ENCODE results near the gene XPNPEP1. TPM values are rescaled to one million over a fixed set of nuclear protein-coding genes. Genes with fewer than 3 reads are reported as not detected.

Gene XPNPEP1
- total RNA-seq, 1 experiment from 2014 or later, result 71.3 TPM

GRCh38 chr10:109912335-109913281 lies 10.7 kb downstream of the XPNPEP1 start:
- Histone ChIP-seq H4K91ac (ENCODE audit: insufficient read length, low read depth, low read length) (no peak overlapping the region), H3K9ac (ENCODE audit: extremely low read depth, insufficient read length, low read length) (no peak overlapping the region), H2BK20ac (ENCODE audit: low read depth, low read length, poor library complexity, severe bottlenecking) (no peak overlapping the region), H3K14ac (ENCODE audit: insufficient read depth, low read length) (no peak overlapping the region), H3K4me1 (ENCODE audit: insufficient read depth, low read length) (no peaks in the 10 kb centered on the region; the same call in 1 of the 2 replicates), H3K18ac (ENCODE audit: insufficient read length, low read depth, low read length) (no peak overlapping the region), H4K8ac (replicated peaks; ENCODE audit: insufficient read length, low read depth, low read length) (no peak overlapping the region), H2AK5ac (ENCODE audit: insufficient read length, low read length) (no peak overlapping the region), H3K4me2 (ENCODE audit: insufficient read depth, insufficient read length, low read length) (no peak overlapping the region), H3K56ac (ENCODE audit: insufficient read length, low read depth, low read length) (no peak overlapping the region), H2AFZ (ENCODE audit: low read length) (no peak overlapping the region), H3K4ac (ENCODE audit: low read depth, low read length) (no peak overlapping the region), H2BK5ac (ENCODE audit: insufficient read length, low read length) (no peak overlapping the region), H3K27ac (ENCODE audit: insufficient read length, low read depth, low read length) (no peak overlapping the region), H2BK12ac (ENCODE audit: insufficient read length, low read depth, low read length) (no peak overlapping the region), H3K79me2 (ENCODE audit: insufficient read depth, low read length) (0 out of 2 replicates have a peak, but pooled peaks cover 1% of the 10 kb centered on the region), H2BK120ac (ENCODE audit: low read depth, low read length, poor library complexity, severe bottlenecking) (no peak overlapping the region), H4K20me1 (ENCODE audit: control insufficient read depth, insufficient read depth, insufficient read length) (no peaks in the 10 kb centered on the region), H3K27me3 (ENCODE audit: insufficient read depth, low read length) (no peaks in the 10 kb centered on the region), H2BK15ac (ENCODE audit: low read depth, low read length) (no peak overlapping the region), H3K23me2 (ENCODE audit: insufficient read length, low read depth, low read length, poor library complexity, severe bottlenecking) (no peaks in the 10 kb centered on the region), H3T11ph (ENCODE audit: low read length) (no peak overlapping the region), H3K9me3 (ENCODE audit: control insufficient read depth, low read depth, low read length) (no peaks in the 10 kb centered on the region), H3K79me1 (ENCODE audit: insufficient read depth, low read depth, low read length, poor library complexity, severe bottlenecking) (no peaks in the 10 kb centered on the region), H3K23ac (ENCODE audit: insufficient read length, low read depth, low read length) (no peak overlapping the region), H4K5ac (ENCODE audit: insufficient read length, low read depth, low read length) (no peak overlapping the region)
- Mint-ChIP-seq H3K27ac (peak overlapping the region in 1 of 3 experiments; percentile 58; a peak in 1 of 7 replicates), H3K27me3 (ENCODE audit: low read depth) (no peaks in the 10 kb centered on the region), H3K4me1 (peaks cover 30 to 35% of the 10 kb centered on the region in 2 experiments), H3K9me3 (no peaks in the 10 kb centered on the region), H3K4me3 (no peak overlapping the region), H3K36me3 (ENCODE audit: insufficient read depth in 1 of 3, low read depth in 3 of 3) (peaks cover 3 to 20% (median 14%) of the 10 kb centered on the region in 3 experiments)
- TF ChIP-seq, protein P1, sequence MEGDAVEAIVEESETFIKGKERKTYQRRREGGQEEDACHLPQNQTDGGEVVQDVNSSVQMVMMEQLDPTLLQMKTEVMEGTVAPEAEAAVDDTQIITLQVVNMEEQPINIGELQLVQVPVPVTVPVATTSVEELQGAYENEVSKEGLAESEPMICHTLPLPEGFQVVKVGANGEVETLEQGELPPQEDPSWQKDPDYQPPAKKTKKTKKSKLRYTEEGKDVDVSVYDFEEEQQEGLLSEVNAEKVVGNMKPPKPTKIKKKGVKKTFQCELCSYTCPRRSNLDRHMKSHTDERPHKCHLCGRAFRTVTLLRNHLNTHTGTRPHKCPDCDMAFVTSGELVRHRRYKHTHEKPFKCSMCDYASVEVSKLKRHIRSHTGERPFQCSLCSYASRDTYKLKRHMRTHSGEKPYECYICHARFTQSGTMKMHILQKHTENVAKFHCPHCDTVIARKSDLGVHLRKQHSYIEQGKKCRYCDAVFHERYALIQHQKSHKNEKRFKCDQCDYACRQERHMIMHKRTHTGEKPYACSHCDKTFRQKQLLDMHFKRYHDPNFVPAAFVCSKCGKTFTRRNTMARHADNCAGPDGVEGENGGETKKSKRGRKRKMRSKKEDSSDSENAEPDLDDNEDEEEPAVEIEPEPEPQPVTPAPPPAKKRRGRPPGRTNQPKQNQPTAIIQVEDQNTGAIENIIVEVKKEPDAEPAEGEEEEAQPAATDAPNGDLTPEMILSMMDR (conservative IDR thresholded peaks at IDR 0.05), result no peak
- DNase-seq, result peak; percentile 12
- no CpG with 5 or more reads among the region's 2 CpGs for WGBS (ENCODE audit: extremely low coverage, insufficient read length, low lambda C conversion rate)

Measured in H9 (cell line).